A549 (cell line): Measurements from ENCODE around the gene ABCC4. TPM values are rescaled to one million over a fixed set of nuclear protein-coding genes. Genes with fewer than 3 reads are reported as not detected.

Experiments
- ATAC-seq, 2 experiments: fragments of 200-7000 bp in 1 of 2; fragments of >200 bp in 1 of 2; cut with Nextera tagmentation in 1 of 2; cut with Tn5 transposase in 1 of 2; 3 replicates each; pipeline versions ENCODE4 v1.8.0 to v1.9.1; 2018 to 2020; ENCODE audit warnings: mild to moderate bottlenecking in 1 of 2, moderate library complexity in 1 of 2
- CTCF ChIA-PET: fragments of 300-600 bp; sonication (Branson Sonifier 250); formaldehyde crosslinking; extraction: SDS; loops from one replicate; lab custom pipeline; 2021; ENCODE audit warnings: antibody characterized with exemption, inconsistent platforms; lab: Yijun Ruan, JAX
- POLR2A ChIA-PET: fragments of 350-600 bp; formaldehyde crosslinking; extraction: SDS; loops from one replicate; lab custom pipeline; 2021; ENCODE audit warnings: antibody characterized with exemption, inconsistent platforms; lab: Yijun Ruan, JAX
- DNase-seq, 2 experiments: peaks; one replicate each; pipeline versions ENCODE4 v3.0.0 to v3.0.0-alpha.2; 2011 to 2016; ENCODE audit warnings: low read depth in 1 of 2, low spot score in 1 of 2
- FAIRE-seq: peaks from 2 replicates; lab custom pipeline; 2011; peaks lifted over from hg19 to GRCh38; lab: Jason Lieb, UNC
- H3K27ac ChIP-seq, 2 experiments: fragments of >200 bp; sonication (Bioruptor Twin); formaldehyde crosslinking; 3 replicates each; pipeline ENCODE4 v1.5.1; 2016 to 2017
- H3K4me1 ChIP-seq: fragments of >200 bp; sonication (Bioruptor Twin); formaldehyde crosslinking; 3 replicates; pipeline ENCODE4 v1.6.1; 2016
- H3K4me2 ChIP-seq: fragments of >200 bp; sonication (Bioruptor Twin); formaldehyde crosslinking; 3 replicates; pipeline ENCODE4 v1.6.1; 2016
- H3K4me3 ChIP-seq: fragments of >200 bp; sonication (Bioruptor Twin); formaldehyde crosslinking; 3 replicates; pipeline ENCODE4 v1.5.1; 2016
- H3K9me3 ChIP-seq: fragments of >200 bp; sonication (Bioruptor Twin); formaldehyde crosslinking; 3 replicates; pipeline ENCODE4 v1.6.1; 2016
- CHD4 ChIP-seq: fragments of 200-600 bp; sonication (generic); IDR thresholded peaks from 2 replicates; pipeline ENCODE4 v1.6.1; 2016; ENCODE audit warnings: antibody characterized with exemption, mild to moderate bottlenecking, borderline replicate concordance
- E2F6 ChIP-seq: IDR thresholded peaks from 2 replicates; pipeline ENCODE4 v1.6.1; 2012; ENCODE audit warnings: low read depth, borderline replicate concordance
- ESRRA ChIP-seq: fragments of 150-350 bp; IDR thresholded peaks from 2 replicates; pipeline ENCODE4 v1.6.1; 2014; ENCODE audit warnings: mild to moderate bottlenecking, low read length, borderline replicate concordance
- FOXS1 ChIP-seq: fragments of 250-450 bp; sonication (Bioruptor Pico); IDR thresholded peaks from 2 replicates; pipeline ENCODE4 v1.5.0; 2020; ENCODE audit warnings: mild to moderate bottlenecking, moderate library complexity
- HOXA7 ChIP-seq: fragments of 250-450 bp; sonication (Bioruptor Pico); IDR thresholded peaks from 2 replicates; pipeline ENCODE4 v1.5.0; 2020; ENCODE audit warnings: mild to moderate bottlenecking, moderate library complexity
- HOXB13 ChIP-seq: fragments of 250-450 bp; sonication (Bioruptor Pico); IDR thresholded peaks from 2 replicates; pipeline ENCODE4 v1.5.0; 2020; ENCODE audit warnings: low read depth, mild to moderate bottlenecking, moderate library complexity
- MAFK ChIP-seq: fragments of 450-650 bp; IDR thresholded peaks from 2 replicates; pipeline ENCODE4 v1.6.1; 2014; ENCODE audit not compliant: partially characterized antibody
- MAZ ChIP-seq: fragments of 150-350 bp; IDR thresholded peaks from 2 replicates; pipeline ENCODE4 v1.6.1; 2014; ENCODE audit warnings: antibody characterized with exemption, low read depth, low read length, borderline replicate concordance
- MYC ChIP-seq: IDR thresholded peaks from 2 replicates; pipeline ENCODE4 v1.6.1; 2012; ENCODE audit warnings: mild to moderate bottlenecking, inconsistent platforms, low read length, improper control_type of control experiment, borderline replicate concordance
- NR3C1 ChIP-seq: fragments of >200 bp; sonication (Bioruptor Twin); formaldehyde crosslinking; IDR thresholded peaks from 3 replicates; pipeline ENCODE4 v1.6.1; 2017
- PBX3 ChIP-seq: IDR thresholded peaks from 2 replicates; pipeline ENCODE4 v1.6.1; 2012
- POLR2AphosphoS2 ChIP-seq: conservative IDR thresholded peaks from 2 replicates; pipeline ENCODE4 v1.6.1; 2012; ENCODE audit warnings: low read length, improper control_type of control experiment, inconsistent platforms
- RCOR1 ChIP-seq: fragments of 150-350 bp; IDR thresholded peaks from 2 replicates; pipeline ENCODE4 v1.6.1; 2014; ENCODE audit warnings: antibody characterized with exemption, low read length, low read depth
- RFX5 ChIP-seq: fragments of 450-650 bp; IDR thresholded peaks from 2 replicates; pipeline ENCODE4 v1.7.1; 2014; ENCODE audit warnings: antibody characterized with exemption, mild to moderate bottlenecking, moderate library complexity
- TFCP2L1 ChIP-seq: fragments of 250-450 bp; sonication (Bioruptor Pico); IDR thresholded peaks from 2 replicates; pipeline ENCODE4 v1.5.0; 2021; ENCODE audit warnings: mild to moderate bottlenecking
- TP53 ChIP-seq: fragments of 250-450 bp; sonication (Bioruptor Pico); IDR thresholded peaks from 2 replicates; pipeline ENCODE4 v1.5.0; 2021; ENCODE audit warnings: mild to moderate bottlenecking, moderate library complexity
- USF2 ChIP-seq: fragments of 450-650 bp; IDR thresholded peaks from 2 replicates; pipeline ENCODE4 v1.6.1; 2014; ENCODE audit warnings: antibody characterized with exemption
- ZNF302 ChIP-seq: fragments of 250-450 bp; sonication (Bioruptor Pico); IDR thresholded peaks from 2 replicates; pipeline ENCODE4 v1.9.0; 2021; ENCODE audit warnings: inconsistent platforms, mild to moderate bottlenecking, moderate library complexity
- ZSCAN20 ChIP-seq: fragments of 250-450 bp; sonication (Bioruptor Pico); IDR thresholded peaks from 2 replicates; pipeline ENCODE4 v1.8.0; 2022; ENCODE audit warnings: mild to moderate bottlenecking, moderate library complexity
- whole genome bisulfite sequencing: methylation state at CpG from one replicate; pipeline ENCODE4 v1.1.6; 2017; ENCODE audit errors: missing lambda C conversion rate; 5-methylcytosine and 5-hydroxymethylcytosine counted together
- polyA plus RNA-seq, 4 experiments: library from polyadenylated mRNA; depleted of rRNA in 3 of 4; stranded (reverse); fragments of >200 nt; fragmentation: RNase III in 1 of 4; extraction: RNeasy Plus Mini Kit Qiagen cat#74134 plus additional on column Dnase treatment in 1 of 4; gene quantifications; 2 replicates in 3 of 4; 3 replicates in 1 of 4; pipeline ENCODE4 v1.2.3, GENCODE V29; 2011 to 2017

The ABCC4 gene
- polyA plus RNA-seq, 2 of the 4 experiments (the other 2 are of a cell fraction) = 23.5 to 56.2 TPM

- FAIRE-seq = no peak
- H3K4me3 ChIP-seq = no peak overlapping the region
- TF ChIP-seq HOXB13 (no peak), USF2 (no peak)
- peak overlapping the region in 1 of 2 experiments; percentile 53; a peak in 2 of 6 replicates for H3K27ac ChIP-seq
- no peak overlapping the region for H3K4me2 ChIP-seq
- 0 out of 6 replicates have a peak, but pooled peaks of 1 of the 2 experiments have one; percentile 37 for ATAC-seq
- peaks cover 36% of the 10 kb centered on the region for H3K4me1 ChIP-seq
- no peak for DNase-seq
- ChIA-PET CTCF (interaction anchor here (1.5 to 2.4 kb wide), 3 partner anchors 27 to 60 kb away, joined by 3 to 10 read pairs (median 5); no protein-coding TSS in a partner anchor), POLR2A (no interaction called here)
- no peaks in the 10 kb centered on the region for H3K9me3 ChIP-seq
- WGBS = 97% methylated on average over 2 of the region's 2 CpGs
Observed at GRCh38 chr13:95248953-95249352, 52.3 kb downstream of the ABCC4 start.

- POLR2A ChIA-PET = no interaction called here
- WGBS = 95% methylated on average over 2 of the region's 2 CpGs
- Histone ChIP-seq H3K4me1 (peaks cover 25% of the 10 kb centered on the region; the same call in 2 of the 3 replicates), H3K4me3 (no peak overlapping the region), H3K9me3 (no peaks in the 10 kb centered on the region), H3K4me2 (no peak overlapping the region), H3K27ac (0 out of 6 replicates have a peak overlapping the region, but pooled peaks of 1 of the 2 experiments have one; percentile 24)
- no peak for DNase-seq
- CTCF ChIA-PET = interaction anchor here (1.2 to 2.4 kb wide), 5 partner anchors 26 to 56 kb away, joined by 3 to 10 read pairs (median 3); partner anchors contain the start of gene ABCC4
- TF ChIP-seq MAZ (no peak), POLR2AphosphoS2 (no peak), ZSCAN20 (CRISPR knock-in tag) (no peak), E2F6 (no peak), NR3C1 (no peak), RCOR1 (no peak), MAFK (no peak), TFCP2L1 (no peak), CHD4 (no peak), FOXS1 (no peak), TP53 (CRISPR knock-in tag) (no peak), MYC (no peak), ZNF302 (CRISPR knock-in tag) (no peak), ESRRA (no peak), RFX5 (no peak), HOXA7 (CRISPR knock-in tag) (no peak)
- ATAC-seq = no peak
- no peak for FAIRE-seq
Observed at GRCh38 chr13:95247852-95248251, 53.4 kb downstream of the ABCC4 start.

GRCh38 chr13:95247171-95247570 is 54.1 kb downstream of the ABCC4 start:
- DNase-seq (no peak), ATAC-seq (no peak), FAIRE-seq (no peak)
- Histone ChIP-seq H3K4me3 (no peak overlapping the region), H3K4me1 (peaks cover 21% of the 10 kb centered on the region; the same call in 2 of the 3 replicates), H3K27ac (peak overlapping the region in 1 of 2 experiments; percentile 16; a peak in 1 of 6 replicates), H3K9me3 (no peaks in the 10 kb centered on the region), H3K4me2 (no peak overlapping the region)
- WGBS = 88% methylated on average over 4 of the region's 4 CpGs
- ChIA-PET POLR2A (no interaction called here), CTCF (interaction anchor here (1.3 to 2.1 kb wide), 2 partner anchors 51 to 54 kb away, joined by 3 to 8 read pairs; partner anchors contain the start of gene ABCC4)
- no peak for TF ChIP-seq PBX3
